SK-N-SH (cell line): ENCODE results near the gene OR2B6. TPM values are rescaled to one million over a fixed set of nuclear protein-coding genes. Genes with fewer than 3 reads are reported as not detected.

Source experiments
- CTCF ChIA-PET: fragments of 300-600, 350-600 bp; formaldehyde crosslinking; extraction: SDS; loops from one replicate; lab custom pipeline; 2021; lab: Yijun Ruan, JAX
- POLR2A ChIA-PET: fragments of 350-600 bp; sonication (Branson Sonifier 250); formaldehyde crosslinking; extraction: SDS; loops from one replicate; lab custom pipeline; 2020; ENCODE audit warnings: antibody characterized with exemption, inconsistent platforms; lab: Yijun Ruan, JAX
- DNase-seq: peaks from one replicate; pipeline ENCODE4 v3.0.0; 2012
- H2AFZ ChIP-seq: fragments of 200-600 bp; sonication (generic); 2 replicates; pipeline ENCODE4 v1.8.1; 2016; ENCODE audit warnings: antibody characterized with exemption, mild to moderate bottlenecking, low read depth
- H3F3A ChIP-seq: fragments of 200-600 bp; sonication (generic); replicated peaks from 2 replicates; pipeline ENCODE3; 2016; ENCODE audit warnings: antibody characterized with exemption, mild to moderate bottlenecking; ENCODE audit not compliant: insufficient read depth
- H3K27ac ChIP-seq, 2 experiments: fragments of 200-500 bp in 1 of 2; fragments of 200-600 bp in 1 of 2; sonication (Bioruptor generic) in 1 of 2; sonication (generic), shearing (Covaris generic) in 1 of 2; 2 replicates each; pipeline versions ENCODE4 v1.5.1 to v1.6.1; 2014 to 2016; ENCODE audit warnings: low read depth in 2 of 2, inconsistent platforms in 1 of 2, low read length in 1 of 2, mild to moderate bottlenecking in 1 of 2, mixed read lengths in 1 of 2
- H3K27me3 ChIP-seq: fragments of 200-600 bp; sonication (generic), shearing (Covaris generic); 2 replicates; pipeline ENCODE4 v1.6.1; 2016; ENCODE audit warnings: mixed run types; ENCODE audit not compliant: insufficient read depth
- H3K36me3 ChIP-seq, 2 experiments: fragments of 200-500 bp in 1 of 2; fragments of 200-600 bp in 1 of 2; sonication (Bioruptor generic) in 1 of 2; sonication (generic) in 1 of 2; replicated peaks in 1 of 2; 2 replicates each; pipeline versions ENCODE3 to v1.5.1; 2014 to 2016; ENCODE audit warnings: low read length in 1 of 2, mild to moderate bottlenecking in 1 of 2; ENCODE audit not compliant: insufficient read depth in 2 of 2, control insufficient read depth in 1 of 2
- H3K4me1 ChIP-seq, 2 experiments: fragments of 200-500 bp in 1 of 2; fragments of 200-600 bp in 1 of 2; sonication (Bioruptor generic) in 1 of 2; sonication (generic), shearing (Covaris generic) in 1 of 2; 2 replicates each; pipeline versions ENCODE4 v1.5.1 to v1.6.1; 2014 to 2016; ENCODE audit warnings: low read depth in 1 of 2, low read length in 1 of 2, mixed run types in 1 of 2; ENCODE audit not compliant: insufficient read depth in 2 of 2, control insufficient read depth in 1 of 2
- H3K4me2 ChIP-seq: fragments of 200-600 bp; sonication (generic), shearing (Covaris generic); 2 replicates; pipeline ENCODE4 v1.6.1; 2017; ENCODE audit warnings: mixed run types
- H3K4me3 ChIP-seq, 2 experiments: fragments of 200-500 bp in 1 of 2; fragments of 200-600 bp in 1 of 2; sonication (Bioruptor generic) in 1 of 2; sonication (generic), shearing (Covaris generic) in 1 of 2; 2 replicates each; pipeline versions ENCODE4 v1.5.1 to v1.8.1; 2014 to 2016; ENCODE audit warnings: low read depth in 2 of 2, inconsistent platforms in 1 of 2, low read length in 1 of 2, mild to moderate bottlenecking in 1 of 2, mixed read lengths in 1 of 2, moderate library complexity in 1 of 2
- H3K79me2 ChIP-seq: fragments of 200-600 bp; sonication (generic); 2 replicates; pipeline ENCODE4 v1.8.1; 2017; ENCODE audit warnings: mild to moderate bottlenecking; ENCODE audit not compliant: insufficient read depth
- H3K9ac ChIP-seq: fragments of 200-600 bp; sonication (generic); 2 replicates; pipeline ENCODE4 v1.6.1; 2017; ENCODE audit warnings: mixed run types
- H3K9me2 ChIP-seq: fragments of 200-600 bp; sonication (generic); 2 replicates; pipeline ENCODE4 v1.6.1; 2017; ENCODE audit warnings: mixed run types
- H3K9me3 ChIP-seq: fragments of 200-600 bp; sonication (generic); 2 replicates; pipeline ENCODE4 v1.6.1; 2017; ENCODE audit warnings: mixed run types, mild to moderate bottlenecking, moderate library complexity
- H4K20me1 ChIP-seq: fragments of 200-600 bp; sonication (generic); 2 replicates; pipeline ENCODE4 v1.6.1; 2017; ENCODE audit warnings: mild to moderate bottlenecking, mixed run types; ENCODE audit not compliant: insufficient read depth
- CTCF ChIP-seq: fragments of 200-600 bp; sonication (generic); IDR thresholded peaks from 2 replicates; pipeline ENCODE4 v1.6.1; 2017; ENCODE audit warnings: antibody characterized with exemption, mild to moderate bottlenecking, moderate library complexity
- EZH2phosphoT487 ChIP-seq: fragments of 200-600 bp; sonication (generic); IDR thresholded peaks from 2 replicates; pipeline ENCODE4 v1.6.1; 2017; ENCODE audit warnings: low read depth, mixed run types, mild to moderate bottlenecking, antibody characterized with exemption, moderate library complexity, borderline replicate concordance
- FOXJ3 ChIP-seq: sonication (generic); formaldehyde crosslinking; IDR thresholded peaks from 2 replicates; pipeline ENCODE4 v1.5.1; 2020; ENCODE audit warnings: mild to moderate bottlenecking, missing genetic modification reagents
- GABPA ChIP-seq: IDR thresholded peaks from 2 replicates; pipeline ENCODE4 v1.4.0; 2012; ENCODE audit warnings: low read depth, mild to moderate bottlenecking
- JUND ChIP-seq: IDR thresholded peaks from 2 replicates; pipeline ENCODE4 v1.4.0; 2012
- MAX ChIP-seq: IDR thresholded peaks from 2 replicates; pipeline ENCODE4 v1.4.0; 2012; ENCODE audit warnings: low read depth
- MXI1 ChIP-seq: IDR thresholded peaks from 2 replicates; pipeline ENCODE4 v1.6.1; 2012; ENCODE audit warnings: mild to moderate bottlenecking, low read depth, low read length, improper control_type of control experiment
- NRF1 ChIP-seq: IDR thresholded peaks from 2 replicates; pipeline ENCODE4 v1.6.1; 2012; ENCODE audit warnings: low read depth, mild to moderate bottlenecking, low read length
- PBX3 ChIP-seq: IDR thresholded peaks from 2 replicates; pipeline ENCODE4; 2012
- RAD21 ChIP-seq: IDR thresholded peaks from 2 replicates; pipeline ENCODE4 v1.6.1; 2012; ENCODE audit warnings: mild to moderate bottlenecking, low read length
- RCOR1 ChIP-seq: fragments of 150-350 bp; IDR thresholded peaks from 2 replicates; pipeline ENCODE4 v1.6.1; 2017; ENCODE audit warnings: antibody characterized with exemption, low read length
- RXRA ChIP-seq: IDR thresholded peaks from 2 replicates; pipeline ENCODE4 v1.4.0; 2012; ENCODE audit warnings: low read depth, mild to moderate bottlenecking, borderline replicate concordance
- SMC3 ChIP-seq: IDR thresholded peaks from 2 replicates; pipeline ENCODE4 v1.6.1; 2012; ENCODE audit warnings: low read depth, low read length, improper control_type of control experiment
- TEAD4 ChIP-seq: IDR thresholded peaks from 2 replicates; pipeline ENCODE4 v1.4.0; 2012; ENCODE audit warnings: mild to moderate bottlenecking, borderline replicate concordance; ENCODE audit not compliant: insufficient read depth
- ZBTB33 ChIP-seq: IDR thresholded peaks from 2 replicates; pipeline ENCODE4 v1.4.0; 2012; ENCODE audit warnings: low read depth, borderline replicate concordance
- WGBS: methylation state at CpG from one replicate; pipeline ENCODE4 v1.1.6; 2017; ENCODE audit warnings: low lambda C conversion rate; 5-methylcytosine and 5-hydroxymethylcytosine counted together
- polyA plus RNA-seq, 3 experiments: library from polyadenylated mRNA; depleted of rRNA; stranded (reverse); fragments of >200 nt; gene quantifications; 2 replicates each; pipeline ENCODE4 v1.2.3, GENCODE V29; 2012

The OR2B6 gene
- polyA plus RNA-seq, 1 of the 3 experiments (the other 2 are of a cell fraction), result 0.21 TPM

GRCh38 chr6:27966044-27966443 lies 9.0 kb downstream of the OR2B6 start (continued):
- TF ChIP-seq CTCF (no peak), RXRA (no peak)

- no peak for TF ChIP-seq MAX
- no peak overlapping the region for H2AFZ ChIP-seq
- H3K27ac ChIP-seq, result no peak overlapping the region
- H3F3A ChIP-seq, result no peaks in the 10 kb centered on the region
- H3K4me1 ChIP-seq, result no peaks in the 10 kb centered on the region
- WGBS, result 18% methylated on average over 8 of the region's 23 CpGs
- H3K36me3 ChIP-seq, result no peaks in the 10 kb centered on the region
- no peaks in the 10 kb centered on the region for H3K9me2 ChIP-seq
- no peak overlapping the region for H3K4me2 ChIP-seq
- no peak for DNase-seq
- no peak overlapping the region for H3K9ac ChIP-seq
- no peaks in the 10 kb centered on the region; the same call in 1 of the 2 replicates for H3K9me3 ChIP-seq
- H3K27me3 ChIP-seq, result no peaks in the 10 kb centered on the region
- POLR2A ChIA-PET, result no interaction called here
- no peak overlapping the region for H3K4me3 ChIP-seq
- CTCF ChIA-PET, result no interaction called here
- H3K79me2 ChIP-seq, result no peaks in the 10 kb centered on the region
- no peaks in the 10 kb centered on the region for H4K20me1 ChIP-seq
Measured at GRCh38 chr6:27966816-27967426, 9.9 kb downstream of the OR2B6 start.

- Histone ChIP-seq H3K9me2 (no peaks in the 10 kb centered on the region), H3K9me3 (no peaks in the 10 kb centered on the region; the same call in 1 of the 2 replicates), H3K27me3 (no peaks in the 10 kb centered on the region; the same call in 1 of the 2 replicates), H2AFZ (no peak overlapping the region), H3K4me1 (no peaks in the 10 kb centered on the region), H3K9ac (no peak overlapping the region), H3F3A (no peaks in the 10 kb centered on the region), H4K20me1 (no peaks in the 10 kb centered on the region), H3K27ac (no peak overlapping the region), H3K79me2 (no peaks in the 10 kb centered on the region), H3K4me3 (no peak overlapping the region), H3K36me3 (no peaks in the 10 kb centered on the region), H3K4me2 (no peak overlapping the region)
- no peak for DNase-seq
- 22% methylated on average over 2 of the region's 2 CpGs for WGBS
- TF ChIP-seq GABPA, result no peak
- no peak for TF ChIP-seq RAD21
- no peak for TF ChIP-seq FOXJ3
- no peak for TF ChIP-seq RXRA
- no peak for TF ChIP-seq TEAD4
- TF ChIP-seq RCOR1, result no peak
- TF ChIP-seq SMC3, result no peak
- TF ChIP-seq ZBTB33, result no peak
- TF ChIP-seq EZH2phosphoT487, result no peak
- no peak for TF ChIP-seq PBX3
- no peak for TF ChIP-seq NRF1
- no peak for TF ChIP-seq JUND
- no peak for TF ChIP-seq MXI1
- ChIA-PET POLR2A (no interaction called here), CTCF (no interaction called here)
Measured at GRCh38 chr6:27970444-27970843, 13.4 kb downstream of the OR2B6 start.
